GM21786 (cell line): Measurements from ENCODE around the gene SRRM2.

Experiments used
- ATAC-seq: cut with Tn5 transposase; IDR thresholded peaks from one replicate; pipeline ENCODE4 v1.9.1; 2021; ENCODE audit not compliant: unreplicated experiment

Gene SRRM2

GRCh38 chr16:2761472-2761871, 9.0 kb downstream of the SRRM2 start:
- ATAC-seq: no peak

- ATAC-seq: no peak
Measured at GRCh38 chr16:2761886-2762583, 9.6 kb downstream of the SRRM2 start.

- no peak for ATAC-seq
Measured at GRCh38 chr16:2762711-2763110, 10.3 kb downstream of the SRRM2 start.

- ATAC-seq: no peak
Measured at GRCh38 chr16:2763173-2763572, 10.7 kb downstream of the SRRM2 start.

- ATAC-seq: no peak
Measured at GRCh38 chr16:2764718-2765117, 12.3 kb downstream of the SRRM2 start.

GRCh38 chr16:2765462-2766404, 13.3 kb downstream of the SRRM2 start:
- ATAC-seq: no peak

GRCh38 chr16:2766430-2767139, 14.1 kb downstream of the SRRM2 start:
- no peak for ATAC-seq

- no peak for ATAC-seq
Measured at GRCh38 chr16:2767140-2767731, 14.8 kb downstream of the SRRM2 start.

GRCh38 chr16:2767891-2768290, 15.5 kb downstream of the SRRM2 start:
- ATAC-seq: no peak

- ATAC-seq: no peak
Measured at GRCh38 chr16:2768403-2769089, 16.1 kb downstream of the SRRM2 start.

- no peak for ATAC-seq
Measured at GRCh38 chr16:2769100-2769529, 16.7 kb downstream of the SRRM2 start.

GRCh38 chr16:2769675-2770056, 17.2 kb downstream of the SRRM2 start:
- ATAC-seq: no peak

- no peak for ATAC-seq
Measured at GRCh38 chr16:2770057-2770951, 17.9 kb downstream of the SRRM2 start.

GRCh38 chr16:2771496-2772402, 19.3 kb downstream of the SRRM2 start:
- ATAC-seq: no peak

- ATAC-seq: no peak
Measured at GRCh38 chr16:2773188-2773968, 20.9 kb downstream of the SRRM2 start.

- ATAC-seq: no peak
Measured at GRCh38 chr16:2774161-2774891, 21.9 kb downstream of the SRRM2 start.

GRCh38 chr16:2775131-2775716, 22.8 kb downstream of the SRRM2 start:
- ATAC-seq: no peak
